Upper lobe of right lung (tissue), 1 donor: Measurements from ENCODE around the gene TBC1D2B. TPM values are rescaled to one million over a fixed set of nuclear protein-coding genes. Genes with fewer than 3 reads are reported as not detected.
A peak's percentile ranks its signal among the peaks of the same experiment; 100 is the strongest.

Experiments
- ATAC-seq: fragments of 200-7000 bp; cut with Tn5 transposase; one replicate; pipeline ENCODE4 v1.9.1; 2020; ENCODE audit warnings: mild to moderate bottlenecking, moderate library complexity
- DNase-seq: peaks from one replicate; pipeline ENCODE4 v3.0.0-alpha.2; 2020
- H3K27ac ChIP-seq: fragments of 200-600 bp; one replicate; pipeline ENCODE4 v1.8.0; 2022
- H3K27me3 ChIP-seq: fragments of 200-600 bp; one replicate; pipeline ENCODE4 v1.8.0; 2022; ENCODE audit warnings: mild to moderate bottlenecking
- H3K36me3 ChIP-seq: fragments of 200-600 bp; one replicate; pipeline ENCODE4 v1.8.0; 2022
- H3K4me1 ChIP-seq: fragments of 200-600 bp; one replicate; pipeline ENCODE4 v1.8.0; 2022
- H3K4me3 ChIP-seq: fragments of 200-600 bp; one replicate; pipeline ENCODE4 v1.8.0; 2022; ENCODE audit warnings: mild to moderate bottlenecking
- H3K9me3 ChIP-seq: fragments of 200-600 bp; one replicate; pipeline ENCODE4 v1.8.0; 2022
- intact Hi-C: fragments of 100-400 bp; cut with DNase I; formaldehyde crosslinking; loops from one replicate; pipeline ENCODE4 v1.11.0; 2022
- long read RNA-seq: library from polyadenylated mRNA; unstranded; transcript quantifications from one replicate; pipeline ENCODE4 v2.0.0, GENCODE V29; 2021
- total RNA-seq: library from RNA; stranded (reverse); fragmentation: NEBNext Ultra II Directional; extraction: Animal tissue kit (Norgen Biotek cat#: 25700); gene quantifications from one replicate; pipeline ENCODE4 v1.2.1, GENCODE V29; 2021
- TF ChIP-seq, protein P1 (sequence below): fragments of 200-600 bp; IDR thresholded peaks from one replicate; pipeline ENCODE4 v1.8.0; 2022; ENCODE audit warnings: antibody characterized with exemption
- donor health status: DM: no; HTN: yes; CAD: no; lungs with severe emphysema.

The TBC1D2B gene
- total RNA-seq, result 88.7 TPM
- long read RNA-seq, full-length matches to known transcripts, result 81 of 126 reads
- long read RNA-seq, partial matches to known transcripts, result 24 of 126 reads
- long read RNA-seq, other reads (novel, unspliced or antisense), result 21 of 126 reads

DNA sequence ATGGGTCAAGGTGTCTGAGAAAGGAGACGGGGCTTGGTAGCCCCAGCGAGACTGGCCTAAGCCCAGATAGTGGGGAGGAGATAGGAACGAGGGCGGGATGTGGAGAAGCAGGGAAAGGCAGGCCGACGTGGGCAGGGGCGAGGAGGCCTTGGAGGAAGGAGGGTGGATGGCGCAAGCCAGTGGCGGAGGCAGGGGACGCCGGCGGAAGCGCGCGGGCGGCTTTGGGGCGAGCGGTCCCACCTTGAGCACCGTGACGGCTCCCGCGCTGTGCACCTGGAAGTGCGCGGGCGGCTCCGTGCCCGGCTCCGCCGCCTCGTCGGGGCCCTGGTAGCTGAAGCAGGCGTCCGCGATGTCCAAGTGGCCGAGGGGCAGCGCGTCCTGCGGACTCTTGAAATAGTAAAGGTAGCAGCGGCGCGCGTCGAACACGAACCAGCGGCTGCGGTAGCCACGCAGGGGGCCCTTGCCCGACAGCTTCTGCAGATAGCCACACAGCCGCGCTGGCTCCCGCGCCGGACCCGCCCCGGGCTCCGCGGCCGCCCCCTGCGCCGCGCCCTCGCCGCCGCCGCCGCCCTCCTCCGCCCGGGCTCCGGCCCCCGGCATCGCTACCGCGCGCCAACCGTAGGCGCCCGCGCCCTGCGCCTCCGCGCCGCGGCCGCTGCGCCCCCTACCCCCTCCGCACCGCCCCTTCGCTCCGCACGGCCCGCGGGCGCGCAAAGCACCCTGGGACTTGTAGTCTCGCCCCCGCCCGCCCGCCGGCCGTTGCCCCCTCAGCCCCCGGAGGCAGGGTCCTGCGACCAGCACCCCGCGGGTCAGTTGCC lies at the start of gene TBC1D2B:
TBC1D2B (minus strand) TSS at position 659 of the 818 bp plus-strand sequence; CDS start at position 600, 59 bp downstream.
- H3K4me1 ChIP-seq, result peaks cover 45% of the 10 kb centered on the region
- peak; percentile 89 for DNase-seq

DNA sequence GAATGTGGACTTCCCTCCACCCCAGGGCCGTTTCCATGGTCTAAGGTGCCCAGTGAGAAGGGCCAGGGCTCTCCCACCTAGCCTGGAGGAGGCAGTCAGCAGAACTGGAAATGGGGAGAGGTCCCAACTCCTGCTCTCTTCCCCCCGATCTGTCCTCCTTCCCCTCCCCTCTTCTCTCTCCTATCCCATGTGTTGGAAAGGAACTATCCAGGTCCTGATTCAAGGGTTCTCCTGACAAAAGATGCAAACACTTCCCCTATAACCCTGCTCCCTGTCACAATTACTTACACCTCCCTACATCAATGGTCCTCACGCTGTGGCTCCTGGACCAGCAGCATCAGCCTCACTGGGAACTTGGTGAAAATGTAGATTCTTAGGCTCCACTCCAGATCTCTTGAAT lies 47.8 kb upstream of the TBC1D2B start:
- TF ChIP-seq, protein P1, sequence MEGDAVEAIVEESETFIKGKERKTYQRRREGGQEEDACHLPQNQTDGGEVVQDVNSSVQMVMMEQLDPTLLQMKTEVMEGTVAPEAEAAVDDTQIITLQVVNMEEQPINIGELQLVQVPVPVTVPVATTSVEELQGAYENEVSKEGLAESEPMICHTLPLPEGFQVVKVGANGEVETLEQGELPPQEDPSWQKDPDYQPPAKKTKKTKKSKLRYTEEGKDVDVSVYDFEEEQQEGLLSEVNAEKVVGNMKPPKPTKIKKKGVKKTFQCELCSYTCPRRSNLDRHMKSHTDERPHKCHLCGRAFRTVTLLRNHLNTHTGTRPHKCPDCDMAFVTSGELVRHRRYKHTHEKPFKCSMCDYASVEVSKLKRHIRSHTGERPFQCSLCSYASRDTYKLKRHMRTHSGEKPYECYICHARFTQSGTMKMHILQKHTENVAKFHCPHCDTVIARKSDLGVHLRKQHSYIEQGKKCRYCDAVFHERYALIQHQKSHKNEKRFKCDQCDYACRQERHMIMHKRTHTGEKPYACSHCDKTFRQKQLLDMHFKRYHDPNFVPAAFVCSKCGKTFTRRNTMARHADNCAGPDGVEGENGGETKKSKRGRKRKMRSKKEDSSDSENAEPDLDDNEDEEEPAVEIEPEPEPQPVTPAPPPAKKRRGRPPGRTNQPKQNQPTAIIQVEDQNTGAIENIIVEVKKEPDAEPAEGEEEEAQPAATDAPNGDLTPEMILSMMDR, result no peak
- Histone ChIP-seq H3K36me3 (no peaks in the 10 kb centered on the region), H3K27ac (no peak overlapping the region), H3K27me3 (no peaks in the 10 kb centered on the region), H3K9me3 (no peaks in the 10 kb centered on the region), H3K4me3 (no peak overlapping the region), H3K4me1 (no peaks in the 10 kb centered on the region)
- ATAC-seq (no peak), DNase-seq (no peak)
- intact Hi-C loops, result no loop called here

More for the DNA sequence above, at the start of gene TBC1D2B:
- no peaks in the 10 kb centered on the region for H3K9me3 ChIP-seq
- peak within 1 kb of the TSS; percentile 96 for H3K4me3 ChIP-seq
- peak; percentile 75 for ATAC-seq
- peak within 1 kb of the TSS; percentile 96 for H3K27ac ChIP-seq
- H3K27me3 ChIP-seq, result no peaks in the 10 kb centered on the region
- intact Hi-C loops, result loop anchor here (10.0 kb wide), 1 partner anchor 72 kb away; no protein-coding TSS in a partner anchor
- no peaks in the 10 kb centered on the region for H3K36me3 ChIP-seq
- TF ChIP-seq, protein P1, result no peak

DNA sequence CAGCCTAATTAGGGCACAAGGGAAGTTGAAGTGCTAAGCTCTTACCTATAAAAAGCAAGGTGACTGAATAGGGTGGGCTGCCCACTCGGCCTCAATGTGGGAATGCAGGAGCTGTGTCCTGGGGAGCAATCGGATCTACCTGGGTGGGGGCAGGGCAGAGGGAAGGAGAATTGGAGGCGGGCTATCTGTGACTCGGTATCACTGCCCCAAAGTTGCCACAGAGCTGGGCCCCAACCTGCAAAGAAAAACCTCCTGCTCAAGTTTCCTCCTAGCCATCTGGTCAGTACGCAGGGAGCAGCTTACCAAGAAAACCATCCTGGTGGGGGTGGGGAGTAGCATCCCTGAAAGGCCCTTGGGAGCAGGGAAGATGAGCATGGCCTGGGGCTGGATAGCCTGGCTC lies 43.0 kb upstream of the TBC1D2B start:
- H3K4me3 ChIP-seq, result no peak overlapping the region

DNA sequence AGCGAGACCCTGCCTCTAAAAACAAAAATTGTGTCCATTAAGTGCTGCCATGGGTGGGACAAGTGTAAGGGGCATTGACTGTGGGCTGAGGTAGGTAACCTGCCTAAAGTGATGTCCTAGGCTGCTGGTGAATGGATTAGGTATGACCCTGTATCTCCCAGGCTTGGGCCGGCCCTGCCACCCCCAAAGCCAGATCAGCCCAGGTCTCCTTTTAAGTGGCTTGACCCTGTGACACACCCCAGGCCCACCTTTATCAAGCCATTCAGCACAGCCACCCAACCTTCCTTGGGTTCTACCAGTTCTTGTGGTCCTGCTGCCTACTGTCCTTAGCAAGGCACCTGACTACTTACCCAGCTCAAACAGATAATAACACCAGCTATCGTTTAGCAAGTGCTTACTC lies 35.0 kb upstream of the TBC1D2B start:
- Histone ChIP-seq H3K4me1 (peaks cover 7% of the 10 kb centered on the region), H3K9me3 (no peaks in the 10 kb centered on the region), H3K4me3 (no peak overlapping the region), H3K27ac (no peak overlapping the region), H3K27me3 (no peaks in the 10 kb centered on the region), H3K36me3 (no peaks in the 10 kb centered on the region)
- ATAC-seq, result no peak
- TF ChIP-seq, protein P1, result no peak
- intact Hi-C loops, result loop anchor here (5.0 kb wide), 1 partner anchor 120 kb away; the partner anchor contains the start of gene ACSBG1
- peak; percentile 23 for DNase-seq

More for the DNA sequence above, 43.0 kb upstream of the TBC1D2B start:
- Histone ChIP-seq H3K27ac (no peak overlapping the region), H3K36me3 (no peaks in the 10 kb centered on the region), H3K9me3 (no peaks in the 10 kb centered on the region), H3K4me1 (no peaks in the 10 kb centered on the region), H3K27me3 (no peaks in the 10 kb centered on the region)
- DNase-seq (no peak), ATAC-seq (no peak)
- TF ChIP-seq, protein P1, result no peak
- intact Hi-C loops, result no loop called here

DNA sequence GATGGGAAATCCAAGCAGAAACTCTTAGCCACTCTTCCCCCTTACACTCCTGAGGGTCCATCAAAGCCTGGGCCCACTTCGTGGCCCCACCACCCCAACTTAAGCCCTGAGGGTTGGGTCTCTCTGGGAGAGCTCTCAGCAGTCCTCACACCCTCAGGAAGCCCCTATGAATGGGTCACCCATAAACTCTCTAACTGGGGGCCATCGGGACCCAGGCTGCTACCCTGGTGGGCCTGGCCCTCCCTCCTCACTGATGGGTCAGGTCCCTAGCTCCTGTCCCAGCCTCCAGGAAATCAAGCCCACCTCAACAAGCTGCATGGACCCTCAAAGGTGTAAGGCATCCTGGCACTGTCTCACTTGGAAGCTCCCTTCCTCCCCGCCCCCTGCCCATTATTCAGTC lies 34.3 kb upstream of the TBC1D2B start:
- intact Hi-C loops, result loop anchor here (5.0 kb wide), 1 partner anchor 121 kb away; the partner anchor contains the start of gene ACSBG1
- H3K9me3 ChIP-seq, result no peaks in the 10 kb centered on the region
- H3K27ac ChIP-seq, result no peak overlapping the region
- H3K36me3 ChIP-seq, result no peaks in the 10 kb centered on the region
- DNase-seq (peak; percentile 43), ATAC-seq (no peak)
- TF ChIP-seq, protein P1, result no peak
- H3K4me3 ChIP-seq, result no peak overlapping the region
- peaks cover 7% of the 10 kb centered on the region for H3K4me1 ChIP-seq
- H3K27me3 ChIP-seq, result no peaks in the 10 kb centered on the region
